Stimulated activated CD8-positive, alpha-beta memory T cell treated with anti-CD3 and anti-CD28 coated beads, Interleukin-15, amount 100 ng/mL, for 4 hours (primary cell): ENCODE measurements around the gene SMG6.

Experiments used
- DNase-seq, 2 donors: peaks; one replicate each; pipeline ENCODE4 v3.0.0-alpha.2; 2020; ENCODE audit warnings: low read depth in 2 of 2

Gene SMG6

DNA sequence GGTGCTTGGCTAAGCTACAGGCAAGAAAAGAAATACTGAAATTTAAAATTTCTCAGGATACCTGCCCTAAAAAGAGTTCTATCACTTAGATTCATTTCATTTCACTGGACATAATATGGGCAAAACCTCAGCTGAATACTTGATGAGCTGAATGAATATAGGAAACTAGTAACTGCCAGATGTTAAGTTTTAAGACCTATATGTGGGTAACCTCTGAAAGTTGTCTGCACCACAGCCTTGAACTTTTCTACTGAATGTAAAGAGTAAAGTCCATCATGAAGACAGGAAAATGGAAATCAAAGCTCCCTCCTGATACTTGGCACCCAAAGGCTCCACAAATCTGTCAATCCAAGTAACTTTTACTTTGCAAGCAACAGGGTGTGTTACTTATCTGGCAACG is 197.9 kb downstream of the SMG6 start:
- no peak for DNase-seq

DNA sequence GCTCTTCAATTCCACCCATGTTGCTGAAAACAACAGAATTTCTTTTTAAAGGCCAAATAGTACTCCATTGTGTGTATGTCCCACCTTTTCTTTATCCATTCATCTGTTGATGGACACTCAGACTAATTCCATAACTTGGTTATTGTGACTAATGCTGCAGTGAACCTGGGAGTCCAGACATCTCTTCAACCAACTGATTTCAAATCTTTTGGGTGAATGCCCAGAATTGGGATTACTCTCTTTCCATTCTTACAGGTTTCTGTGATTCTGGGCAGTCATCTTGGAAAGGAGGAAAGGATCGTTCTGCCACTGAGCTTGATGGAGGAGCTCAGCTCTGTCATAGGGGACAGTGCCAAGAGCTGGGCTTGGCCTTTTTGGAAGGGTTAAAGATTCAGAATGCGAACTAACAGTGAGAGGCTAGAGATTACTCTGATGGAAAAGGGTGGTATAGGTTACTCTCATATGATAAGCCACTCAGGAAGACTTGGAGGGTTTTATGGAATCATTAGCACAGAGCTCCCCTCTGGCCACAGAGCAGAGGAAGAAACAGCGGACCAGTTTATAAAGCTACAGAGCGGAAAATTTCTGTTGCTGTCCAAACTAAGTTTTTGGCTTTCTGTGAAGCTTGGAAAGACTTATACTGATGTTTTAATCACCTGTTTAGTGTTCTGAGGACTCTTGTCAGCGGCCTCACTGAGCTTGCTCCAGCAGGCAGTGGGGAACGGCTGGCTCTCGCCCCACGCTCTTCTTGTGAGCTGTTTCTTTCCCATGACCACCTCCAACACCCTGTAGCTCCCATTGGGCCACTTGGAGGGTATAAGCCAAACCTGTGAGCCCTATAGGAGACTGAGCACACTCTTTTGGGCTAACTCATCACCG is 200.4 kb downstream of the SMG6 start:
- no peak for DNase-seq

DNA sequence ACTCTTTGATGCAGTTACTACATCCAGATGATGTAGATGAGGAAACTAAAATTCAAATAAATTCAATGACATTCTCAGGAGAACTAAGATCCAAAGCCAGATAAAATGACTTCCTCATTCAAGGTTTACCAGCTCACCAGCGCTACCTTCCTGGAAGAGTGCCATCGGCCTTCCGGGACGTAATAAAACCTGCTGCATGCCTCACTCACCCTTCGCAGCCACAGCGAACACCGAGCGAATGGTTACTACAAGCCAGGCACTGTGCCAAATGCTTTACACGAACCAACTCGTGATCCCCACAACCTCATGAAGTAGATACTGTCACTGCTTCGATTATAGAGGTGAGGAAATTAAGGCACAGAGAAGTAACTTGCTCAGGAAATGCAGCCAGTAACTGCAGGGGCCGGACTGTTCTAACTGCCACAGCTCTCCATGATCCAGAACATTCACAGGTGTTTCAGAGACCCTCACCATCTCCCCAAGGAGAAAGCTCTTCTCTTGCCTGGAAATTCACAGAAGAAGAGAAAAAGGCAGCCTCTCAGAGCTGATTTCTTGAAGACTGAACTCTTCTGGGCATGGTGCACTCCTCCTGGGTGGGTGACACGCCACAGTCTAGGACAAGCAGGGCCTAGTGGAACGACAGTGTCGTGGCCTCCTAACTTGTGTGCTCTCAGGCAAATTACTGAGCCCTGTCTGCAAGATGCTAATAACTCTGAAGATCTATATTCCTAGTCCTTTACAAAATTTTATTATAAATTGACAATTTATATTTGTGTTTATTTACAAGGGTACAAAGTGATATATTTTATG is 201.9 kb downstream of the SMG6 start:
- DNase-seq, result peak in 1 of 2 donors; percentile 25

DNA sequence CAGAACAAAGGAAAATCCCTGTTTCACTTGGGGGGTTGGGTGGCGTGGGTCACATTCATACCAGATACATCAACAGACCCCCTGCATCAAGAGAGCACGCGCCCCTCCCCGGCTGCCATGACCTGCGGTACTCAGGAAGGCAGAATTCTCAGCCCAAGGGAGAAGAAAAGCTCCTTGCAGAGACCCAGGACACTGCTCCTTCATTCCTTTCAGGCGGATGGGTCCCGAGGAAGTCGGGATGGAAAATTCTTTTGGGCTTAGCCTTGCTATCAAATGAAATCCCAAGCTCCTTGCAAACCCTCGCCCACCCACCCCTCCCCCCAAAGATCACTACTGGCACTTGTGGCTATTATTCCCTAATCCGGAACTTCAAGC is 208.1 kb downstream of the SMG6 start:
- DNase-seq, result no peak

DNA sequence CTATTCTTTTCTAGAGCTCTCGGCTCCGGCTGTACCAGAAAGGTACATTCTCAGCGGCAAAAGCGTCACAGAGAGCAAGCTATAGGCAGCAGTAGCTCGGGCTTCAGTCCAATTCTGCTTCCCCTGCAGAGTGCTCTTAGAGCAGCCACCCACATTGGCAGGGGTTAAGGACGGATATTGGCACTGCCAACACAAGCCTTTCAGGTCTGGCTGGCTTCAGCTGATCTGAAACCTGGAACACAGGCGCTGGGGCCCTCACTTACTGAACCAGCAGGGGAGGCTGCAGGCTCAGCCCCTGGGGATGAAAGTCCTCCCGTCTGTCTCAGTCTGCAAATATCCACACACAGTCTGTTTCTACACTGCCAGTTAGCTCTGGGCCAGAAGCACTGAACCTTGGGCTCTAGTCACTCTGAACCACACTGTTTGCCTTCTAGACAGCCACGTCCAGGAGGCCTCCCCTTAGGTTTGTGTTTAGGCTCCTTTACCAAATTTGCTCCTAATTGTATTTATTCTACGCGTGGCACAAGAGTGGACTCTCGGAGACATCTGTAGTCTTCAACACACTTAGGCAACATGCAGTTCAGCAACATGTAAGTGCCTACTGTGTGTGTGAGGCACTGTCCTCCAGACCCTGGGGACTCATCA is 208.6 kb downstream of the SMG6 start:
- no peak for DNase-seq

DNA sequence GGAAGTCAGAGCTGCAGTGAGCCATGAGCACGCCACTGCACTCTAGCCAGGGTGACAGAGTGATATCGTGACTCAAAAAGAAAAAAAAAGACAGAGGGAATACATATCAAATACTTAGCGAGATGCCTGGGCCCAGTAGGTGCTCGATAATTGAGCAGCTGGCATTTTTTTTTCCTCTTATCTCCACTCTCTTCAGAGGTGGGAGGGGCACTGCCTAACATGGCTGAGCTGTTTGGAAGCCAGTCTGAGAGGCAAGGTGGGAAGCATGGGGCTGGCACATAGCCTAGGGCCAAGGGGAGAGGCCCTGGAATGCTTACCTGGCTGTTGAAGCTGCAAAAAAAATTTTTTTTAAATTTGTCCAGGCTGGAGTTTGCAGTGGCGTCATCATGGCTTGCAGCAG is 210.2 kb downstream of the SMG6 start:
- DNase-seq, result no peak

DNA sequence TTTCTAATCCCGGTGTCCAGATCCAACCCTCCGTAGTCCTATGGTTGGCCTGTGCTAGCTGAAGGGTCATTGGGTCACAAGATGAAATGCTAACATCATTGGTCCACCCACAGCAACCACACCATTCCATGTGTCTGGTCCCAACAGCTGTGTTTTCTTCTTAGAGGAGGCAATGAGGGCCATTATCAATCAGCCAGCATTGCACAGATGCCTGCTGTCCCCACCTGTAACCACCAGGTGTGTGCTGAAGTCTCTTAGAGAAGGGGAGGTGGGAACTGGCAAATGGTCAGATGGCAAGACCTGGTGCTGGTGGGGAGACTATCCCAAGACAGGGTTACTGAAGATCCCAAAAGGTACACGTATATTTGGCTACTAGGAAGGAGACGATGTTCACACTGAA is 211.3 kb downstream of the SMG6 start:
- DNase-seq, result no peak

DNA sequence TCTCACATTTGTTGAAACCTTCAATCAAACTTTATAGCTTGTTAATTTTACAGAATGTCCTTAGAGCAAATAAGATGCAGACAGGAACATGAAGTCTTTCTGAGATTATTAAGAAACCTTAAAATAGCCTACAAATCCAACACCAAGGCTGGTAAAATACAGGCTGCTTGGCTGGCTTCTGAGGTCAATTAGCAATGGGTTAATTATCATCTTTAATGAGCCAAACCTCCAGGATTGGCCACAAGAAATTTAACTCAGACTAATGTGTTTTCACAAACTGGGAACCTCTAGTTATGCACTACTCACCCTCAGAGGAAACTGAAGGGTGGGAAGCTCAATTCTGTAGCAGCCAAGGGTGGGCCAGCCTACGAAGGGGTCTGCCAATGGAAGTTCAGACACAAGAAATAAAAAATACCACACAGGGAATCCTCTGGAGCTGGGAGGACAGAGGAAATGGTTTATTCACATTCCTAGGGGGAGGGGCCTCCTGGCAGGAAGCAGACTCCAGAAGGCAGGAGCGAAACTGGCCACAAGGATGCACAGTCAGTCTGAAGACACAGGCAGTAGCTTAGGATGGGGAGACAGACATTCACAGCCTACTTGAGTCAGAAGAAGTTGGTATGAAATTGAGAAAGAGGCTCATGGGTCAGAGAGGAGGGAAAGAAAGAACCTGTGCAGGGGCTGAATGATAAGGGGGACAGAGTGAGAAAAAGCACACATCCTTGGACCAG is 212.6 kb downstream of the SMG6 start:
- DNase-seq, result no peak

DNA sequence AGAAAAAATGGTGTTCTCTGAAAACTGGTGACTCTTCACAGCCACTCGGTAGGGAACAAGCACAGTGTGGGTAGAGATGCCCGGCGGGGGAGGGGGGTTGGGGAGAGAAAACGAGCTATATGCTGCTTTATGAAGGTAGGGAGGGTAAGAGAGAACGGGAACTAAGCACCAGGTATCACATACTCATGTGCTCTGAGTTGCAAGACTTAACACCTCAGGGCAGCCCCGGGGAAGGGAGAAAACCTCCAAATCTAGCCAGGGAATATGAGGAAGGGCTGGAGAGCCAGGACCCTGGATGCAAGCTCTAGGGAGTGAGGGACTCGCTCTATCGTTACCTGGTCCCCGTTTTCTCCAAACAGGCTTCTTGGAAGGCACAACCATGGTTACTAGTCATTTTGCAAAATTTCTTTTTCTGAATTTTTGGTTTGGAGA is 213.4 kb downstream of the SMG6 start:
- DNase-seq, result no peak

DNA sequence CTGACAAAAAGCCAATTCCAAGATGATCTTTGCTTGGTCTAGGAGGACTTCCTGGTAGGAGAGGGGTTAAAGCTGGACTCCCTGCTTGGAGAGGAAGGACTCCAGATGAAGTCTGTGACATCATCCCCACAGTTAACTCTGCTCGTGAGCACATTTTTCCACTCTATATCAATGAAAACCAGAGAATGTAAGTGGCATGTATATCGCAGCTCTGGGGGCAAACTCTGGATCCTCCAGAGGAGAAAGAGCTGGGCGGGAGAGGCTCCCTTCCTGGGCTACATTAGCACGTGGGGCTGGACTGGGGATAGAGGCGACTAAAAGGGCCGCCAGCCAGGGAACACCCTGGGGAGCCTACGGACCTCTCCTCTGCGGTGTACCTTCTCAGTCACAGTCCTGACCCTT is 214.6 kb downstream of the SMG6 start:
- no peak for DNase-seq

DNA sequence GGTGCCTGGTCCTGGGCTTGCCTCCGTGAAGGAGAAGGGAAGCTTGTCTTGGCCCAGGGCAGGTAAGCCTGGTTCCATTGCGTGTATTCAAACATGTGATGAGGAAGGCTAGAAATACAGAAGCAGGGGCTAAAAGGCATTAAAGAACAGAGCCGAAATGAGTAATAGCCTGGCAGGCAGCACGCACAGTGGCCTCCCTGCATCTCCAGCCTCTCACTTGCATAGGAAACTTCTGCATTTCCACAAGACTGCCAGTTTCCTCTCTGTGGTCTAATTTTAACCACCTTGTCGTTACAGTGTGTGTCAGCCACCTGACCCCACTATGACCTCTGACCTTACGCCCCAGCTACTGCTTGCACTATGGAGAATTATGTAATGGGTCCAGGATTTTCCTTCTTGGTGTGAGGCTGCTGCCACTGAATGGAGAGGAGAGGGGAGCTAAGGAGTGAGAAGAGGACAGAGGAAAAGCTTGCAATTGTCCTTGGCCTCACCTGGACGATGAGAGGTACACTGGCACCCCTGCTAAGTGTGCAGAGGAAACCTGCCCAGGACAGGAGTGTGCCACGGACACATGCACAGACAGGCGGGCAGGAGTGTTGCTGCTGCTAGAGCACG is 215.9 kb downstream of the SMG6 start:
- DNase-seq, result peak in 1 of 2 donors; percentile 13

DNA sequence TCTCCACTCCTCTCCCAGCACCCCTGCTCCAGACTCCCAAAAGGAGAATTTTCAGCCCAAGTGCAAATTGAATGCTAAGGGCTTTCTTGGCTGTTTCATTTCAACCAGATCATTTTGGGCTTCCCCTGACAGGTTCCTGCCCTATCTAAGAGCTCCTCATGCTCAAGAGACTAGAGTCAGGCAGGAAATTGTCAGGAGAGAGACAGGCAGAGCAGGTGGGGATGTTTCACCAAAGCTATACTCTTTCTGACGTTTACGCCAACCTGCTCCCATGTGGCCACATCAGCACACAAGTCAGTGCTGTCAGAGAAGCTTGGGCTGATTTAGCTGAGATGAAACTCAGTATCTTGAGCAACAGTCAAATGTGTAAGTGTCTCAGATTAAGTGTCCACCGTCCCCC is 217.3 kb downstream of the SMG6 start:
- no peak for DNase-seq

DNA sequence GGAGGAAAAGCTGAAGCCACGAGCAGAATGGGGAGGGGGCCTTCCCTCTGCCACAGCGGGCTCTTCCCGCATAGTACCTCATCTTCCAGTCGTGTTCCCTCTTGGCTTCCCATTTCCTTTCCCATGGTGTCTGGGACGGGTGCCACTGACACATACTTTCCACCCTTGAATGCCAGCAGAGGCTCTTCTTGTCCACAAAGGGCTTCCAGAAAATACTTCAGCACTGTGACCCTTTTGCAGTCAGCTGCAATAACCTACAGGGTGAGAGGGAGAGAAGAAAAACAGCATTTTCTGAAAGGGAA is 218.0 kb downstream of the SMG6 start:
- no peak for DNase-seq

DNA sequence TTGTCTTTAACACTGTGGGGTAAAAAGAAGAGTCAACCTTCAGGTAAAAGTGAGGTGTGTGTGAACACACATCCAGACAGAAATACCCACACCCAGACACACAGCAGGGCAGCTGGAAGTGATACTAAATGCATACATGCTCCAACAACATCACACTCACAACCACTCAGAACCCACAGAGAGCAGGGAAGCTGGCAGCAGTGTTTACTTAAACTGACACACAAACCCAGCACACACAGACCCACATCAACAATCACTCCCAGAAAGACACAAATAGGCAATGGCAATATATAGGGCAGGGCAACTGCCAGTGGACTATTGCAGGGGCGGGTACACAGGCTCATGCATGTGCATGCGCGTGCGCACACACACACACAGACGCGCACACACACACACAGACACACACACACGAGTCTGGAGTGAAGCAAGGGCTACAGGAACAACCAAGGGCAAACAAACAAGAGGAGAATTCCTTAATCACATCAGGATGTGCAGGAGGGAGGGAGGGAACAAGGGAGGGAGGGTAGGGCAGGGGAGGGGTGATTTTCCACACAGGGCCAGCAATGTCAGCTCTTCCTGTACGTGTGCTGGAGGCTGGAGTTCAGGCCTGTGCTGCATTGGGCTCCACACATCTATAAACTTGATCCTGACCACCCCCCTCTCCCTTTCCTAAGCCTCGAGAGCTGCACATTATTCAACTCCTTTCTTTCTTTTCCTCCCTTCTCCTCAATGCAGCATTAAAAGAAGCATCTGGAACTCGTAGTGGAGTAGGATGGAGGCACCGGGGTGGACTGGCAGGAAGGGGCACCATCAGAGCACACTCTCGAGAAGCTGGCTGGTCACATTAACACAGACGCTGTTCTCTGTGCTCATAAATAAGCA is 218.6 kb downstream of the SMG6 start:
- DNase-seq, result no peak

DNA sequence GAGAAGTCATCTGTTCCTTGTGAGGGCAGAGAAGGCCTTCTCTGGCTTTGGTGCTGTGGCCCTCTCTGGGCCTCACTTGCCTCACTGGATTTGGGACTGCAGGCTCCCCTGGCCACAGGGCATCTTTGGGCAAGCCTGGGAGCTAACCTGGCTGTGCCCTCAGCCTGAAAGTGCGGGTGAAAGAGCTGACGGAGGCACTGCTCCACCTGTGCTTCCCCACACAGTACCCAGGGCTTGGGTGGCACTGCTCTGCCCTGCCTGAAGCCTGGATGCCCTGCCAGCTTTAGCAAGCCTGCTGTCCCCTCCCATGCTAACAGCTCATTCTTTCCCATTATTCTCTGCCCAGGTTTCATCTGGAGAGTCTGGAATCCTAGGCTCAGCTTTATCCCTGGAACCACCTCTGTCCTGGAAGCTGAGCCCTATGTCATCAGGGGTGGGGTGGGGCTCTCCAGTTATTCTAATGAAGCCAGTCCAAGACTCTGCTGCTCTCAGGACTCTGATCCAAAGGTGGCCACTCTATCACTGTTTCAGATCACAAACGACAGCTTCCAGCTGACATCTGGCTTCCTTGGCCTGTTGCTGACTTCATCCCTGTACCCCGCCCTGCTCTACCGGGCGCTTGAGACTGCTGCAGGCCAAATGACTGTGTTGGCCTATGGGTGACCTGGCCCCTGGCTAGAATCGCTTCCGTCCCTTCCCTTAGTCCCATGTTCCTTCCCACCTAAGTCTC is 219.4 kb downstream of the SMG6 start:
- DNase-seq, result no peak

DNA sequence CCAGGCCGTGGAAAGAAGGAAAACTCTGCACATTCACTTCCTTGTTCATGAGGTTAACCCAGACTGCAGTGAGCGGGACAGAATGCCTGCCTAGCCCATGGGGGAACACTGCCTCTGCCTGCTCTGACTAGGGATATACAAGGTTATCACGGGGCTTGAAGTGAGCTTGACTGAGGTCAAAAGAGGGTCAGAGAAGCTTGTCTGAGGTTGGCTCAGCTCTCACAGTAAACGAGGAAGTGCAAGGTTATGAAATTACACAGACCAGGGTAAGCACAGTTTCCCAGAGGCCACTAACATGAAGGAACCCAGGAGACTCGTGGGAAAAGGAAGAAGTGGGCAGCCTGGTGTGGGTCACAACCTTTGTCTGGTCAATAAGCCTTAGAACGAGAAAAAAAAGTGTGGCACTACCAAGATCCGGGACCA is 220.0 kb downstream of the SMG6 start:
- DNase-seq, result no peak

DNA sequence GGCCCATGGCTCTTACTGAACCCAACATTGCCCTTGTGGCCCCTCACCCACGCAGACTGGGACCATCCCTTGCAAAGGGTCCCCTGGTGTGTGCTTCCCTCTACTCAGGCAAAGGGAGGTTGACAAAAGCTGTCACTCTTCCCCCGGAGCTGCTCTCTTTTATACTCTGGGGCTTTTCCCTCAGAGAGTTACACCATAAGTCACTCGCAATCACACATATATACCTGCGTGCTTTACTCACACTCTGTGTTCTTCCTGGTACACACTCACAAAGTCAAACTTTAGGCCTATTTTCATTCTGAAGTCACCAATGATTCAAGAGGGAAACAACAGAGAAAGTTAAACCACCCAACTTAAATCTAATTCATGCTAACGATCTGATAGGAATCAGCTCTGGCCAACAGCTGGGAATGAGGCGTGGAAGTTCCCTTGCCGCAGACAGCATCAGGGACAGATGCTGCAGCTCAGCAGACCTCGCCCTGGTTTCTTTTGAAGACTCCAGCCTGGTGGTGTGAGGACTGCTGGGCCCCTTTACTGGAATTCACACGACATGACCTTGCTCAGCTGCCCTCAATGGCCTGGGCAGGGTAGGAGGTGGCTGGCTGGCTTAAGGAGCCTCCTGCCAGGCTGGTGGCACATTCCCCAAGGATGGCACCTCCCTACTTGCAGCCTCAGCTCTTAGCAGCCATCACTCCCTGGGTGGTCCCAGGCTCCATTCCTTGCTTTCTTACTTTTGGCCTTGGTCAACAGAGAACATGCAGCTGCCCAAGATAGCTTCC is 221.4 kb downstream of the SMG6 start:
- DNase-seq, result no peak

DNA sequence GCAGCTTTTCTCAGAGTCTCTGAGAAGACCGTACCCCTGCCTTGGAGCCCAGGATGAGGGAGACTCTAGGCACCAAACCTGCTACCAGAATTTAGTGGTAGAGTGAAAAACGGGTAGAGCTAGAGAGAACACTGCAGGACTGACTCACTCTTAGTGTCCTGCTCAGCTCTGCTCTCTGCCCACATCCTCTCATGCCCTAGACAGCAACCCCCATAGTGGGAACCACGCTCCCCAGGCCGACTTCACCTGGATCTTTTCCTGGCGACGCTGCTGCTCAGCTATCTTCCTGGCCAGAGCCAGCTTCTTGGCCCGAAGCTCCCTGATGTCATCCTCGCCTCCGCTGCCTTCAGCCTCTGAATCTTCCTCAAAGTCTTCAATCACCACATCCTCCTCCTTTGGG is 222.0 kb downstream of the SMG6 start:
- no peak for DNase-seq

DNA sequence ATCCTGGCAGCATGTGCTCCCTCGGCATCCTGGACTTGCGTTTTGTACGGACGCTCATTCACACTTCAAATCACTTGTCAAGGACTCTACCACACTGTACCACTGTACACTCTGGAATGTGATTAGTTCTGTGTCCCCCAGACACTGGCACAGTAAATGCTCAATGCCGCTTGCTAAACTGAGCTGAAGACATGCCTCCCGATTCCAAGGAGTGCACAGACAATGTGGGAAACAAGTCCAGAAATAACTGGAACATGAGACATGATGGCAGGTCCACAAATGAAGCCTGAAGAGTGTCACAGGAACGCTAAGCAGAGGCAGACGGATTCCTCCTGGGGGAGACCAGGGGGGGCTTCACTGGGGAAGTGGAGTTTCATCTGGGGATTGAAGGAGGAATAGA is 226.5 kb downstream of the SMG6 start:
- DNase-seq, result no peak
